Measurements from ENCODE around the gene TNFAIP2.
A peak's percentile ranks its signal among the peaks of the same experiment; 100 is the strongest.

The TNFAIP2 gene

GRCh38 chr14:103094406-103095209 lies 28.7 kb upstream of the TNFAIP2 start, which contains the start of gene EXOC3L4:
Gene EXOC3L4, plus strand, starts transcription at chr14:103094725. Its CDS starts 5,495 bp downstream, at chr14:103100220.
- DNase-seq, result no peak

- no peak for DNase-seq
These were observed 28.0 kb upstream of the TNFAIP2 start for GRCh38 chr14:103095210-103095778.

GRCh38 chr14:103096387-103096786 lies 26.9 kb upstream of the TNFAIP2 start:
- DNase-seq, result no peak

GRCh38 chr14:103097244-103097993 lies 25.8 kb upstream of the TNFAIP2 start:
- no peak for DNase-seq

GRCh38 chr14:103097994-103098957 lies 25.0 kb upstream of the TNFAIP2 start:
- no peak for DNase-seq

- DNase-seq, result no peak
These were observed 24.1 kb upstream of the TNFAIP2 start for GRCh38 chr14:103099081-103099732.

- DNase-seq, result no peak
These were observed 23.5 kb upstream of the TNFAIP2 start for GRCh38 chr14:103099733-103100280.

GRCh38 chr14:103100281-103101121 lies 22.8 kb upstream of the TNFAIP2 start:
- no peak for DNase-seq

GRCh38 chr14:103101257-103101962 lies 21.9 kb upstream of the TNFAIP2 start:
- no peak for DNase-seq

- no peak for DNase-seq
These were observed 21.1 kb upstream of the TNFAIP2 start for GRCh38 chr14:103101963-103102688.

- DNase-seq, result no peak
These were observed 20.5 kb upstream of the TNFAIP2 start for GRCh38 chr14:103102689-103103260.

GRCh38 chr14:103103461-103104388 lies 19.5 kb upstream of the TNFAIP2 start:
- no peak for DNase-seq

GRCh38 chr14:103104389-103104653 lies 18.9 kb upstream of the TNFAIP2 start:
- no peak for DNase-seq

GRCh38 chr14:103104654-103105452 lies 18.4 kb upstream of the TNFAIP2 start:
- peak; percentile 56 to 58 for DNase-seq

GRCh38 chr14:103105580-103106150 lies 17.6 kb upstream of the TNFAIP2 start:
- DNase-seq, result no peak

- no peak for DNase-seq
These were observed 15.8 kb upstream of the TNFAIP2 start for GRCh38 chr14:103107455-103107854.

All from NCI-H1930 (cell line).